Germinal center (tissue), 1 donor: ENCODE results near the gene CHD1.
"Not testable (repeated sequence)": the region's sequence is repeated elsewhere in the genome, so short reads cannot be mapped to it uniquely, and the experiment has no call there.

Experiments used
- DNase-seq: peaks from one replicate; pipeline ENCODE4 v3.0.0; 2012; ENCODE audit warnings: mixed read lengths, low spot score

The CHD1 gene

DNA sequence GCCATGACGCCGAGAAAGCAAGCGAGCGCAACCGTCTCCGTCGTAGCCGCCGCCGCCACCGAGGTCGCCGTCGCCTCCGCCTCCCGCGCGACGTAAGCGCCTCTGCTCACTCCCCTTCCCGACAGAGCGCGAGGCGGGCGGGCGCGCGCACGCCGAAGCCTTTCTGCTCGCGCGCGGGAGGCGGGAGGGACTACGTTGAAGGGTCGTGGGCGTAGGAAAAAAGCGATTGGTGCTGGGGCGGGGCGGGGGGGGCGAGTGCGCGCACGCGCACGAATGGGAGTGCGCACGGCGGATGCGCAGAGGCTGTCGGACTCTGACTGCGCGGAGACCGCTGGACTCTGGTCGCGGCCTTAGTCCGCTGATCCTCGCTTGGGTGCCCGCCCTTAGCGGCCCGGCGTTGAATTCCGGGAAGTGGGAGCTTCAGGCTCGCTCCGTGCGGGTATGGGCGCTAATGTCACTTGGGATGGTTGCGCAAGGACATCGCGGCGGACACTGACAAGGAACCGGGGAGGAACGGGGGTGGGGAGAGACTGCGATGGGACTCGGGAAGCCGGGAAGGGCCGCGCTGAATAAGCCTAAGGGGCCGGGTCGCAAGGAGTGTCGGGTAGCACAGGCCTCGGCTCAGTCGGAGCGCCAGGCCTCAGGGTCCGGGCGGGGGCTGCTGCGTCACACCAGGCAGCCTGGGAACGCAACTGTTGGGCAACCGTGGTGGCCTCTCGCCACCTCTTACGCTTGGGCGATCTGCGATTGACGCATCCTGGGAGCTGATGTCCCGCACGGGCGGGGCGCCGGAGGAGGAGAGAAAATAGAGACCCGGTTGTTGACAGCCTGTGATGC, at the start of gene CHD1:
TSS of gene CHD1 (minus strand) at position 135 of the 837 bp plus-strand sequence. CDS start 2,621 bp downstream, outside the sequence.
- DNase-seq = peak; percentile 94

DNA sequence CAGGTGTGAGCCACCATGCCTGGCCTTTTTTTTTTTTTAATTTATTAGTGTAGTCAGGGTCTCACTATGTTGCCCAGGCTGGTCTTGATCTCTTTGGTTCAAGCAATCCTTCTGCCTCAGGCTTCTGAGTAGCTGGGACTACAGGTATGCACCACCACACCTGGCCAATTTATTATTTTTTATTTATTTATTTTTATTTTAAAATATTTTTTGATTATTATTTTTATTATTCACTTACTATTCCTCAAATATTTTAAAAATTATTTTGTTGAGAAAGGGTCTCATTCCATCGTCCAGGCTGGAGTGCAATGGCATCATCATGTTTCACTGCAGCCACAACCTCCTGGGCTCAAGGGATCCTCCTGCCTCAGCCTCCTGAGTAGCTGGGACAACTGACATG, 49.7 kb upstream of the CHD1 start:
- no peak for DNase-seq

DNA sequence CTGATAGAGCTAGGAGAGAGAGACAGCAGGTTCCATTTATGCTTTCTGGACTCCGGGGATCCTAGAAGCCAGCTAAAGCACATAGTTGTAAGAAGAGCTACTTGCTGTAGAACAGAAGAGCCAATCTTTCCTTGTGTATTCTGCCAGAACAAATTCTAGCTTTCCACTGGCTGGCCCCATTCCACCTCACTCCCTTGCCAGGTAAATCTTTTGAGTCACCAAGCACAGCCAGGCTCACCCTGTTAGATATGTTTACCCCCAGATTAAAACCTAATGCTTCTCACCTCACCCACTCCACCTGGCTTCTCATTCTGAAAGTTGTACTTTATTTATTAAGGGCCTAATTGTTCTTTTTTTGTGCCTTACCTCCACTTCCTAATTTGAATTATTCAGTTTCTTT, 48.9 kb upstream of the CHD1 start:
- DNase-seq = no peak

DNA sequence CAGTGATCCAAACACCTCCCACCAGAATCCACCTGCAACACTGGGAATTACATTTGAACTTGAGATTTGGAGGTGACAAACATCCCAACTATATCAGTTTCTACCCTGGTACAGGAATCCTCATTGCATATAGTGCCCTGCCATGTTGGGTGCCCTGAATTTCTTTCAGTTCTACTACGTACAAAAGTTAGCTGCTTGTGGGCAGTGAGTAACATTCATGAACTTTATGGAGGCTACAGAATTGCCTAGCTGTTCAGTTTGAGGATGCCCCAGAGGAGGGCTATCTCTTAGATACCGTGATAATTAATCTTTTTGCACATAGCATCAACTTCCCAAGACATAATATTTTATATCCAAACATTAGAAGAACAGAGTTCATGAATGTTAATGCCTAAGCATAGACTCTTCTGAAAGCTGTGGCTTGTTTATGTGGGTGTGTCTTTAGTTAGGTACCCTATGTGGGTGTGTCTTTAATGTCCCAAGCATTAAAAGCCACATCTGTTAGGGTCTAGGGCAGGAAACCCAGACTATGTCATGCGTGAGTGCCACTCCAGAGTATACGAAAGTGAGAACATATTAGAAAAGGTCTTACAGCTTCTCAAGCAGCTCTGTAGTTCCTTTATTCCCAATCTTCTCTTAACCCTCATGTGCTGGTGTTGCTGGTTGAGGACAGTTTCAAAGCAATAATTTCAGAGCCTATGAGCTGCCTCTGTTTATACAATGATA, 47.0 kb upstream of the CHD1 start:
- no peak for DNase-seq

DNA sequence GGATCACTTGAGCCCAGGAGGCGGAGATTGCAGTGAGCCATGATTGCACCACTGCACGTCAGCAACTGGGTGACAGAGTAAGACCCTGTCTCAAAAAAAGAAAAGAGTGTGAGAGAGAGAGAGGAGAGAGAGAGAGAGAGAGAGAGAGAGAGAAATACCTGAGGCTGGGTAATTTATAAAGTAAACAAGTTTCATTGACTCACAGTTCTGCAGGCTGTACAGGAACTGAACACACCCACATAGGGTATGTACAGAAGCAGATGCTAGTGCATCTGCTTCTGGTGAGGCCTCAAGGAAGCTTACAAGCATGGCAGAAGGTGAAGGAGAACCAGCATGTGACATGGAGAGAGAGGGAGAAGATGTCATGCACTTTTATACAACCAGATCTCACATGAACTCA, 46.4 kb upstream of the CHD1 start:
- DNase-seq = no peak

DNA sequence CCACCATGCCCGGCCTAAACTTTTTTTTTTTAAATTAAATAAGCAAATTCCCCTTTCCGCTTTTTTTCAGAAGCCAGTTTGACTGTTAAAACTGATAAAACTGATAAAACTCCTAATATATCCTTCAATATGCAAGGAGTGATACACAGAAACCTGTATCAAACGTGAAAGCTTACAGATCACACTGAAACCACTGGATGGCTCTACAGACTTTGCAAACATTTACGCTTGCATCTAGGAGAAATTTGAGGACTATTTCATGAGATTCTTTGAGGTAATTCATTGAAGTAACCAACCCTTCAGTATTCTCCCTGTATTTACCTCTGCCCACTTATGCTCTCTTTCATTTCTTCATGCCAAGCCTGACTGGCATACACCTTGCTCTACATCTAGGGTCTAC, 40.6 kb upstream of the CHD1 start:
- DNase-seq = no peak

DNA sequence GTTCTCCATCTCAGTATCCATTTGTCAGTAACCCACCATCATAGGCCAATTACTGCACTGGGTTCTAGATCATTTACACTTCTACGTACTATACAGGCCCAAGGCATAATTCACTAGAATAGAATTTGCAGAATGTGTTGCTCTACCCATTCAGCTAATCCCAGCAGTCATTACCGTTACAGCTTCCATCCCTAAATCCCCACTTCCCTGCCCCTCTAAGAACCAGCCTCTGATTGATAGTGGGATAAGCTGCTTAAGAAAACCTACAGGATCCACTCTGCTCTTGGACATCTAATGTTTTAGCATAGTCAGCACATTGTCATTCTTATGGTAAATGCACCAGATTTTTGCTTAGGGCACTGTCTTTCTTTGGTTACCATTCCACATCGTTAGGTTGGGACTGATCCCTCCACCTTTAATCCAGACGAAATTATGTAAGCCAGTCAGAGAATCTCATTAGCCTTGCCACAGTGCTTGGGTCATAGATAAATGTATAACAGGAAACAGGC, 39.3 kb upstream of the CHD1 start:
- no peak for DNase-seq

DNA sequence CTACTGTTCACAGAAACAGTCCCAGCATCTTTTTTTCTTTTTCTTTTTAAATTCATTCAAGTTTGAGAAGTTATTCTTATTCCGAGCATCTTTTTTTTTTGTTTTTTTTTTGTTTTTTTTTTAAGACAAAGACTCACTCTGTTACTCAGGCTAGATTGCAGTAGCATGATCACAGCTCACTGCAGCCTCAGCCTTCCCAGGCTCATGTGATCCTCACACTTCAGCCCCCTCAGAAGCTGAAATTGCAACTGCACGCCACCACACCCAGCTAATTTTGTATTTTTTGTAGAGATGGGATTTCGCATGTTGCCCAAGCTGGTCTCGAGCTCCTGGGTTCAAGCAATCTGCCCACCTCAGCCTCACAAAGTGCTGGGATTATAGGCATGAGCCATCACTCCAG, 36.4 kb upstream of the CHD1 start:
- no peak for DNase-seq

DNA sequence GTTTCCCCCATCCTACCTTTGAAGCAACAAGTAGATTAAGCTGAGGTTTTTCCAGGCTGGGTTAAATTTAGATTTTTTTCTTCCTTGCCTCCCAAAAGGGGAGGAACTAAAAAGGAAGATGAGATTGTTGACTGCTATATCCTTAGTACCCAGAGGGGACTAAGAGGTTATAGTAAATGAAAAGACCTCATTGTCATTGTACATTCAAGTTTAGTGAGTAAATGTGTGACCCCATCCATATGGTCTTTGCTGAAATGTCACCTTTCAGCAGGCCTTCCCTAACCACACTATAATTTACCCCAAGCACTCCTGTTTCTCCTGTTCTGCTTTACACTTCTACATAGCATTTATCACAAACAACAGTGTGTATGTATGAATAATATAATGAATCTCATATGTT, 35.8 kb upstream of the CHD1 start:
- DNase-seq = no peak

DNA sequence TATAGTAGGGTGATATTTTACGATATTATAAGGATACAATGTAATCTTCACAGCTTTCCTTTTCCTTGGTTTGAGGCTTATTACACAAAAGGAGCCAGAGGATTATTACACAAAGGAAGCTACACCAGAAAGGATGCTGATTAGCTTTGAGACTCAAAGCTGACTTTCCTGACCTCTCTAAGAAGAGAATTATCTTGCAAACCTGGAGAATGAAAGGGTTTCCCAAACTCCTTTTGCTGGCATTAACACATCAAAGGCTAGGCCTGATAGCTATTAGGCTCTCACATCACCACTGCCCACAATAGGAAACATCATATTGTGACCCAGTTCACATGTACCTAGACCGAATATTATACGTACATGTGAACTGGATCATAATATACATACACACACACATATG, 34.2 kb upstream of the CHD1 start:
- DNase-seq = no peak

DNA sequence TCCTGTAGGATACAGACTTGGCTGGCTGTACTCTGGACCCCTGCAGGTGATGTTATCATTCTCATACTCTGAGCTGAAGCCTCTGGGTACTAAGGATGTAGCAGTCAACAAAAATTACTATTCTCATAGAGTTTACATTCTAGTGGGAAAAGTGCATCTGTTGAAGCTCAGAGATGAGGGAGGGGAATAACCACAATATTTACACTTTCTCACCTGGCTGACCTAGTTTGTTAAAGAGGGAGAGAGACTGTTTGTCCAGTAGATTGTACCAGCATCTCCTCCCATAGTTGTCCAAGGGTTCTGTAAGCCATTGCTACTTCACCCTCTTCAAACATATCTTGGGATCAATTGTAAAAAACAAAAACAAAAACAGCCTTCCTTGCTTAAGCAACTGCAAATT, 33.8 kb upstream of the CHD1 start:
- no peak for DNase-seq

DNA sequence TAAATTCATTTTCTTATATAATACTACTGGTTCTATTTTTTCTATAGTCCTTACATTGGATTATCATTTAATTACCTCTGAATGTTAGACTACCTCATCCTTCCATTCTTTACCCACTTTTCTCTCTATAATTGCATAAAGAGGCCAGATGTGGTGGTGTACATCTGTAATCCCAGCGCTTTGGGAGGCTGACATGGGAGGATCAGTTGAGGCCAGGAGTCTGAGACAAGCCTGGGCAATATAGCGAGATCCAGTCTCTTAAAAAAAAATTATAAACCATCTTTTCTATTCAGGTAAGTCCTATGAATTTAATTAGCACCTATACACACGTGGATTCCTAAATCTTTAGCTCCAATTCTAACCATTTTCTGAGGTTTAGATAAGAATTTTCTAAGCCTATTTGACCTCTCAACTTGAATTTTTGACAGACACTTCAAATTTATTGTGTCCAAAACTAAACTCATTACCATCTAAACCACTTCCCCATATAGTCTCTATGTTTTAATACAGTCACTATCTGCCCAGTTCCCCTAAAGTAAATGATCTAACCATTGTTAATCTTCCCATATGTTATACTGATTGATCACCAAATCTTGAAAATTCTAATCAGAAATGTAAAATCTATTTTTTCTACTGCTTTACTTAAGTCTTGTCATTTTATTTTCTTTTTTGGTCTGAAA, 33.0 kb upstream of the CHD1 start:
- DNase-seq = no peak

DNA sequence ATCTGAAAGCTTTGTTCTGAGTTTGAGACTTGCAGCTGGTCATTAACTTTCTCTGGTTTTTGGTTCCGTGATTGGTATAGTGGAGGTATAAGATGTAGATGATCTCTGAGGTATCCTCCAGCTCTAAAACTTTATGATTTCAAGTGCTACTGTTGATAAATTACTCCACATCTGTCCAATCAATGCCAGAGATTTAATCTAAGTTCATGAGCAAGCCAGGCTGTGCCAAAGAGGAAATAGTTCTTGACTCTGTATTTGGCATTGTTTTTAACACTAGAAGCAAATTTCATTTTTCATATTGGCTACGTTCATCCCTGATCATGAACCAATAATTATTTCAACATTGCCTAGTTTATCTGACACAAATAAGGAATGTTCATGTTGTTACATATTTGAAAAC, 28.5 kb upstream of the CHD1 start:
- DNase-seq = no peak

DNA sequence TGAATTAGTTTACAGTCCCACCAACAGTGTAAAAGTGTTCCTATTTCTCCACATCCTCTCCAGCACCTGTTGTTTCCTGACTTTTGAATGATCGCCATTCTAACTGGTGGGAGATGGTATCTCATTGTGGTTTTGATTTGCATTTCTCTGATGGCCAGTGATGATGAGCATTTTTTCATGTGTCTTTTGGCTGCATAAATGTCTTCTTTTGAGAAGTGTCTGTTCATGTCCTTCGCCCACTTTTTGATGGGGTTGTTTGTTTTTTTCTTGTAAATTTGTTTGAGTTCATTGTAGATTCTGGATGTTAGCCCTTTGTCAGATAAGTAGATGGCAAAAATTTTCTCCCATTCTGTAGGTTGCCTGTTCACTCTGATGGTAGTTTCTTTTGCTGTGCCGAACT, 27.1 kb upstream of the CHD1 start:
- DNase-seq = not testable (repeated sequence)

DNA sequence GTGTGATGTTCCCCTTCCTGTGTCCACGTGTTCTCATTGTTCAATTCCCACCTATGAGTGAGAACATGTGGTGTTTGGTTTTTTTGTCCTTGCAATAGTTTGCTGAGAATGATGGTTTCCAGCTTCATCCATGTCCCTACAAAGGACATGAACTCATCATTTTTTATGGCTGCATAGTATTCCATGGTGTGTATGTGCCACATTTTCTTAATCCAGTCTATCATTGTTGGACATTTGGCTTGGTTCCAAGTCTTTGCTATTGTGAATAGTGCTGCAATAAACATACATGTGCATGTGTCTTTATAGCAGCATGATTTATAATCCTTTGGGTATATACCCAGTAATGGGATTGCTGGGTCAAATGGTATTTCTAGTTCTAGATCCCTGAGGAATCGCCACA, 26.7 kb upstream of the CHD1 start:
- not testable (repeated sequence) for DNase-seq

DNA sequence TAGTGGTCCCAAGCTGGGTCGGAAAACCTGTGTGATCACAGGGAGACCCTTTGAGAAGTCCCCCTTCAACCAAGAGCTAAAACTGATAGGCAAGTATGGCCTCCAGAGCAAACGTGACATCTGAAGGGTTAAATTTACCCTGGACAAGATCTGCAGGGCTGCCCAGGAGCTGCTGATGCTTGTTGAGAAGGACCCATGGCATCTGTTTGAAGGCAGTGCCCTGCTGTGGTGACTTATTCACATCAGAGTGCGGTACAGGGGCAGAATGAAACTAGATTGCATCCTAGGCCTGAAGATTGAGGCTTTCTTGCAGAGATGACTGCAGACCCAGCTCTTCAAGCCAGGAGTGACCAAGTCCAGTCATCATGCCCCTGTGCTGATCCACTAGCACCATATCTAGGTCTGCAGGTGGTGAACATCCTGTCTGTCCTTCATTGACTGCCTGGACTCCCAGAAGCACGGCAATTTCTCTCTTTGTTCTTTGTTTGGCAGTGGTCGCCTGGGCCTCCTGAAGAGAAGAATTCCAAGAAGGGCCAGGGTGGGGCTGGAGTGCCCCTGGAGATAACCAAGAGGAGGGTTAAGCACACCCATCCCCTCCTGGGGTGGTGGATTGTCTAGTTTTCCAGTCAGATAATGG, 25.7 kb upstream of the CHD1 start:
- no peak for DNase-seq

DNA sequence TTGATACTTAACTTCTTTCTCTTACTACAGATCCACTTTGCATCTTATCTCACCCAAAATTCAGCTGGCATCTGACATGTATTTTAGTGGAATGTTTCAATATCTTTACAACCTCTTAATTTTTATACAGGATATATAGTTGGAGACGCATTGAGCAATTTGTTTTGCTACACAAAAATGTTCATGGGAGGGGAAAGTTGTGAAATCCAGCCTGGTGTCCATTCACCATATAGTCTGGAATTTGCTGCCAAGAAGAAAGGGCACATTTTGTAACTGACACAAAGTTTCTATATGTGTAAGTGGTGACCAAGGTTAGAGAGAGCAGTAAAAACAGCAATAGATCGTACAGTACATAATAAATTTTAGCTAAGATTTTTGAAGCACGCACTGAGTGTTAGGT, 14.0 kb upstream of the CHD1 start:
- DNase-seq = no peak

DNA sequence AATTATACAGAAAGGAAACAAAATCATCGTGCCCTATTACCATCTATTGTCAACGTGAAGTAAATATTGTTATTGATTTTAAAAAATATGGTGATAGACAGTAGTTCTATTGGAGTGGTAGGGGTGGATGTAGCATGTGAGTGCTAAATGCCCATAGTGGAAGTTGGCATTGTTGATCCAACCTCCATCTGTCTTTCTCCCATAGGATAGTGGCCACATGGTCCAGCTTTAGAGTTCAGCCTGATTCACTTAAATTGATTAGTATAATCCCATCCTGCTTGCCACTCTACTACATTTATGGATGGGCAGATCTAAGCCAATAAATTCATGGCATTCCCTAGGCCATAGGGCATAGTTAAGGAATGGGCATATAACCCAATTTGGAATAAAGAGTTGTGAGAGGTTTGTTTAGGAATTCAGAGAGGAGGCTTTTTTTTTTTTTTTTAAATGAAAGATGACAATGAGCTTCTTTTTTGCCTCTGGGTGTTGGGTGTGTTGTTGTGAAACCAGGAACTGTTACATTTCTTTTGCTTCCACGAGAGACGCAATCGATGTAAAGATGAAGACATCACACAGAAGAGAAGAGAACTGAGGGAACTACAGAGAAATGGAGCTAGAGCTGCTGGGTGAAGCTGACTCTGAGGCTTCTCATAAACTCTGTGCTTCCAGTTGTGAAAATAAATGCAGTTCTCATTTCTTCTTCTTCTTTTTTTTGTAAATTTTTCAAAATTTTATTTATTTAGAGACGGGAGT, 12.5 kb upstream of the CHD1 start:
- DNase-seq = no peak

DNA sequence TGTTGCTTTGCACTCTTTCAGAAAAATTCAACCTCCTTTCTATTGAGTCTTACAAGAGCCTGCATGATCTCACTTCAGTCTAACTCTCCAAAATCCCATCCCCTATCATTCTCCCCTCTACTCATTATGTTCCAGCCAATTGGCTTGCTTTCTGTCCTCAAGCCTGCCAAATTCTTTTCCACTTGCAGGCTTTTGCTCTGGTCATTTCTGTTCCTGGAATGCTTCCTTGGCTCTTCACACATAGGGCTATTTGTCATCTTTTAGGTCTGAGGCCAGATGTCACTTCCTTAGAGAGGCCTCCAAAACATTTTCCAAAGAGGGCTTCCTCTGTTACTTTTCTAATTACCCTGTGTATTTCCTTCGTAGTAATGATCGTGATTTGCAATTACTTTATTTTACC, 11.8 kb upstream of the CHD1 start:
- DNase-seq = no peak

DNA sequence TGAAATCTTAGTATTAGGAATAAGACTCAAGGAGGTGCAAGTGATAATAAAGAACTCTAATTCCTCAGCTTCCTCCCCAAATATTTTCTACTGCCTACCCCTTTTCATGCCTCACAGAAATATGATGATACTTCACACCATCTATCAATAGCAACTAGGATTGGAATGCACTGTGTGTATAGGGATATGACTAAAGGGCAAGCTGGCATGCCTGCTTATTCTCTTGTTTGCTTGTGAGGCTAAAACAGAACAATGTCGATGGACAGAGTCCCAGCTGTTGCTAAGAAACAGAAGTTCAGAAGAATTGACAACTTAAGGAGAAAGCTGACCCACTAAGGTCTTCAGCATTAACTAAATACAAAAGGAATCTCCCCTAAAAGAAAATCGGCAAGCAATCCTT, 9.7 kb upstream of the CHD1 start:
- DNase-seq = no peak

DNA sequence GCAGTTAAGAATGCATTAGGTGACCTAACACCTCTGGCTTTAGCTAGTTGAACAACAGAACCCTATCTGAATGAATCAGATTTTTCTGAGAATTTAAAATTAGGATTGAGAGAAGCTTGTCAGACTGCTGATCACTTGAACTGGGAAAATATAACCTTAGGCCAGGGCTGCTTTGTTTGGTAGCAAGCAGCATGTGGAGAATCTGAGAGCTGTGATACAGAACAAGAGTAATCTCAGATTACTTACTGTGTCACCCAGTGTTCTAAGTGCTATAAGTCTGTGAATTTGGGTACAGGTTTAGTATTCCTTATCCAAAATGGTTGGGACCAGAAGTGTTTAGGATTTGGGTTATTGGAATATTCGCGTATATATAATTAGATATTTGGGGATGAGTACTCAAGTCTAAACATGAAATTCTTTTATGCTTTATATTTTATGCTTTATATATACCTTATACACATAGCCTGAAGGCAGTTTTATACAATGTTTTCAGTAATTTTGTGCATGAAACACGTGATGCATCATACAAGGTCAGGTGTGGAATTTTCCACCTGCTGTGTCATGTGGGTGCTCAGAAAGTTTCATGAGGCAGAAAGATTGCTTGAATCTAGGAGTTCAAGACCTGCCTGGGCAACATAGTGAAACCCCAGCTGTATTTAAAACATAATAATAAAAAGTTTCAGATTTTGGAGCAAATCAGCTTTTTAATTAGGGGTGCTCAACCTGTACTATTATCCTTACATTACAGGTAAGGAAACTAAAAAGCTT, 8.3 kb upstream of the CHD1 start:
- DNase-seq = no peak
